Measurements from ENCODE around the gene NSFL1C.
"Not testable (repeated sequence)": the region's sequence is repeated elsewhere in the genome, so short reads cannot be mapped to it uniquely, and the experiment has no call there.

NSFL1C gene

DNA sequence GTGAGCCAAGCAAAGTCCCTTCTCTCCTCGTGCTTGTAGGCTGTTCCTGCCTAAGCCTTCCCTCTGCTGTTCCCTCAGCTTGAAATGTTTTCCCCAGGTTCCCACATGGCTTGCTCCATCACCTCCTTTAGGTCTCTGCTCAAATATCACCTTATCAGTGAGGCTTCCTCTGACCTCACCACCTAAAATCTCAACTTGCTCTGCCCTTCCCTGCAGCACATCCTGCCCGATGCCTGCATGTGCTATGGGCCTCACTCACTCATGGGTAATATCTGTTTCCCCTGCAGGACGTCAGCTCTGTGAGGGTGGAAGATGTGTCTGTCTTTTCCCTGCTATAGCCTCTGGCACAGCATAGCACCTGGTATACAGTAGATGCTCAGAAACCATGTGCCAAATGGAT is 43.9 kb downstream of the NSFL1C start:
- DNase-seq: no peak

DNA sequence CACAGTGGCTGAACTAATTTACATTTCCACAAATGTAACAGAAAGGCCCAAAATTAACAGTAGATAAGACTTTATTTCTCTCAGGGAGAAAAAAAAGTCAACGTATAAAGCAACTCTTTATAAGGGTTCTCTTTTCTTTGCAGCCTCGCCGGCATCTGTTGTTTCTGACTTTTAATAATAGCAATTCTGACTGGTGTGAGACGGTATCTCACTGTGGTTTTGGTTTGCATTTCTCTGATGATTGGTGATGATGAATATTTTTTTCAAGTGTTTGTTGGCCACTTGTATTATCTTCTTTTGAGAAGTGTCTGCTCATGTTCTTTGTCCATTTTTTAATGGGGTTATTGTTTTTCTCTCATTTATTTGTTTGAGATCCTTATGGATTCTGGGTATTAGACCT is 46.6 kb downstream of the NSFL1C start:
- no peak for DNase-seq

DNA sequence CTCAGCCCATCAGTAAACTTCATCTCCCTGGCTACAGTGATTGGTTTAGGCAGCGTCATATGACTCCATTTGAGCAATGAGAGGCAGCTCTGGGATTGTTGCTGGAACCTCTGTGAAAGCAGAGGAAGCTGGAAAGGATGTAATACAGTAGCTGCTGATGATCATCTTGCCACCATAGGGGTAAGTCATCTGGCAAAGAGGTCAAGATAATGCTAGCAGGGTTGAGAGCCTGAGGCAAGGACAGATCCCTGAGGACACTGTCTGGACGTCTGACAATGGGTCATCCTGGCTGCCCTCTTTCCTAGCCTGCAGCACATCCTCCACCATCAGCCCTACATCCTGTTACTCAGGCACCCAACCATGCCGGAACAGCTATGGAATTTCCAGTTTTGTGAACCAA is 48.3 kb downstream of the NSFL1C start:
- no peak for DNase-seq

DNA sequence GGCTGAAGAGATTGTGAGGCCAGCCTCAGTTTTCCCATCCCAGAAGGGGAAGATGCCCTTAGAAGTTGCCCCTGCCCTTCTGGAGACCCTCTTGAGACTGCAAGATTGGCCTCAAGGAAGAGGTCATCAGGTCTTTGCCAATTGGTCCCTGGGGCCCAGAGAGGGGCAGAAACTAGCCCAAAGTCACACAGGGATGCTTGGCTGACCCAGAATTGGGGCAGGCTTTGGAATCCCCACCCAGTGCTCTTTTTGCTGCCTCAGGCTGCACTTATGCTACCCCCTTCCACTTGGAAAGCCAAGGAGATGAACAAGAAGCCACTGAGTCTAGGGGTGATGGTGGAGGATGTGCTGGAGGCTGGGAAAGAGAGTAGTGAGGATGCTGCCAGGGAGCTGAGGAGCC is 48.9 kb downstream of the NSFL1C start:
- no peak for DNase-seq

DNA sequence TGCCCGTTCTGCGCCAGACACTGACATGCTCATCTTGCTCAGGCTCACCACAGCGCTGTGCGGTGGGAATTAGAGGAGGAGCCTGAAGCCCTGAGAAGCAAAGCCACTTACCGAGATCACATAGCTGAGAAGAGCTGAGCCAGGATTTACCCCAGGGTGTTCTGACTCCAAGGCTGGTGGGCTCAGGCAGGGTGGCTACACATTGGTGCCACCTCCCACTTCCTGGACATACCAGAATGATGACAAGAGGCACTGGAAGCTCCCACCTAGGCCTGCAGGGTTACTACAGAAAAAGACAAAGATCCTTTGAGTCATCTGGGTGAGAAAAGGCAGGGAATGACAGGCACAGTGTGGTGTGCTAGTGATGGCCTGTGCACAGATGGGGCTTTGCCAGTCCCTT is 49.4 kb downstream of the NSFL1C start:
- no peak for DNase-seq

DNA sequence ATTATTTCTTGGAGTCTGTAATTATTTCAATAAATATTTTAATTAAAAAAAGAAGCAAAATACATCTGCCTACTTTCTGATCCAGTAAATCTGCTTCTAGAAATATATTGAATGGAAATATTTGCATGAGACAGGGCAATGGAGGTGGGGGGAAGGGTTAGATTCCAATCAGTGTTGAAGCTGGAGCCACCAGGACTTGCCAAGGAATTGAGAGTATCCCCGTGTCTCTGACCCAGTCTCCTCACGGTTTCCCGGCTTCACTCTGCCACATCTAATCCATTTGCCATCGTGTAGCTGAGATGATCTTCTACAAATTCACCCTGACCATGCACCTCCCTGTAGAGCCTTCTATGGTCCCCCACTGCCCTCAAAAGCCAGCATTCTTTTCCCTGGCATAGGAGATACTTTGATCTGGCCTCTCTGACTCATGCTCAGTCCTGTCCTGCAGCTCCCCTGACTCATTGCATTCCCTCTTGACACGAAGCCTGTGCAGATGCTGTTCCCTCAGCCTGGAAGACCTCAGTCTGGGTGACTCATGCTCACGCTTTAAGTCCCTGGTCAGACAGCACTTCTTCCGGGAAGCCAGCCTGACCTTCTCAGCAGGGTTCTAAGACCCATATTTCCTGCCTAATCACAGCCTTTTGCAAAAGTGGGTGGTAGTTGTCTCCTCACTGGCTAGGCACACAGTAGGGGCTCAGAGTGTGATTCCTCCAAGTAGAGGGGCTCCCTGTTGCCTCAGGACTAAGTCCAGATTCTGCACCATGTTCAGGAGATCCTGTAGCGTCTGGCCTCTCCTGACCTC is 50.8 kb downstream of the NSFL1C start:
- no peak for DNase-seq

DNA sequence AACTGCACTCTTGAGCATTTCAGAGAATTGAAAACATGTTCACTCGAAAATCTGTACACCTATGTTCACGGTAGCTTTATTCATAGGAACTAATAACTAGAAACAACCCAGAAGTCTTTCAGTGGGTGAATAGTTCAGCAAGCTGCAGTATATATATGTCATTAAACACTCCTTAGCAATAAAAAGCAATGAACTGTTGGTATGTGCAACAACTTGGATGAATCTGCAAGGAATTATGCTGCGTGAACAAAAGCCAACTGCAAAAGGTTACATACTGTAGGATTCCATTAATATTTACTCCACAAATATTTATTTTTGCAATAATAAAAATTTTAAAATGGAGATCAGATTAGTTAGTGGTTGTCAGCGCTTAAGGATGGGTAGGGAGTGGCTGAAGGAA is 51.7 kb downstream of the NSFL1C start:
- no peak for DNase-seq

DNA sequence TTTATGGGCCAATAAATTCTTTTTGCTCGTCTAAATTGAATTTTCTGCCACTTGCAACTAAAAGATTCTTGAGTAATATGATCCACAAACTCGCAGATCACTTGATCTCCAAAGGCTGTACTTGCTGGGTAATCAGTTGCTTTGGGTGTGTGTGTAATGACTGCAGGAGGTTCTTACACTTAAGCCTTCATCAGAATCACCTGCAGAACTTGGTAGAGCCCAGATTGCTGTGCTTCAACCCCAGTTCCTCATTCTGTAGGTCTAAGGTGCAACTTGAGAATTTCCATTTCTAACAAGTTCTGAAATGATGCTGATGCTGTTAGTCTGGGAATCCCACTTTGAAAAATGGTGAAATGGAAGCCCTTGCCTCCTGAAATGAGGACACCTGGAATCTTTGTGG is 60.8 kb downstream of the NSFL1C start:
- DNase-seq: no peak

DNA sequence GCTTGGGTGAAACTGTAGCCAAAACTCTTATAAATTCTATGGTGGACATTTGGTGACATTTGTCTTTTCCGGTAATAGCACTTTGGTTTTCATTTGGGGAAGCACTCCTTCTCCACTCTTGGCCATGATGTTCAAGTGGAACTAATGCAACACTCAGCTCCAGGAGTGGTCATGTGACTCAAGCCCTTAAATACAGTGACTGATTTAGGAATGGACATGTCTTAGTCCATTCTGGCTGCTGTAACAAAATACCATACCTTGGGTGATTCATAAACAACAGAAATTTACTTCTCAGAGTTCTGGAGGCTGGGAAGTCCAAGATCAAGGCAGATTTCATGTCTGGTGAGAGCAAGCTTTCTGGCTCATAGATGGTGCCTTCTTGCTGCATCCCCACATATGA is 63.0 kb downstream of the NSFL1C start:
- no peak for DNase-seq

DNA sequence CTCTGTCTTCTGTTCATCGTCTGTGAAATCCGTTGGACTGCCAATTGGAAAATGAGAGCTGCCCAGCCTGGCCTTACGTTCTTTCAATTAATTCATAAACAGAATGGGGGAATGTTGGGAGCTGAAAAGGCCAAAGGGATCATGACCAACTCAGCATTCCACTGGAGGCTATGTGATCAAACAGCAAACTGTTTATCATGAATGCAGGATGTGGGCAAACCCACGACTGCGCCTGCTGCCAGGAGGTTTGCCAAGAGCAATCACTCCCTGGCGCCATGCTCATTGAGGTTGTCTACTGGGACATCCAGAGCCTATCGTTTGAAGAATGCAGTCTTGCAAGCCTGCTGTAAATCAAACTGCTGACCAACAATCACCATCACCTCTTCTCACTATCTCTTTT is 64.5 kb downstream of the NSFL1C start:
- no peak for DNase-seq

DNA sequence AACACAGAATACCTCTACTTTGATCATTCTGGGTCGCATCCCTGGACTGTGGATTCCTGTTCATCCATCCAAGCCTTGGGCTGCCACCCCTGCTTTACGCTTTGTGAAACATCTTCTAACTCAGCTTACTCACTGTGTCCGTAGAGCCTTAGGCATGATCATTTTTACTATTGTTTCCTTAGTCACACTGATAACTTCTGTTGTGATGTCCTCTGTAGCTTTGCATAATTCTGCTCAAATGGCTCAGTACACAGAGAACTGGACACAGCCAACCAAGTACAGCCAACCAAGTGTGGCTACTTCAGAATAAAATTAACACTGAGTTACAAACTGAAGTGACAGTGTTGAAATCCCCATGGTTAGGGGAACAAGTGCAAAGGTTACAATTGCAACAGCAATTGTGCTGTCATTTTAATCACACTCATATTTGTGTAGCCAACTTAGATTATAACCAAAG is 65.2 kb downstream of the NSFL1C start:
- DNase-seq: no peak

DNA sequence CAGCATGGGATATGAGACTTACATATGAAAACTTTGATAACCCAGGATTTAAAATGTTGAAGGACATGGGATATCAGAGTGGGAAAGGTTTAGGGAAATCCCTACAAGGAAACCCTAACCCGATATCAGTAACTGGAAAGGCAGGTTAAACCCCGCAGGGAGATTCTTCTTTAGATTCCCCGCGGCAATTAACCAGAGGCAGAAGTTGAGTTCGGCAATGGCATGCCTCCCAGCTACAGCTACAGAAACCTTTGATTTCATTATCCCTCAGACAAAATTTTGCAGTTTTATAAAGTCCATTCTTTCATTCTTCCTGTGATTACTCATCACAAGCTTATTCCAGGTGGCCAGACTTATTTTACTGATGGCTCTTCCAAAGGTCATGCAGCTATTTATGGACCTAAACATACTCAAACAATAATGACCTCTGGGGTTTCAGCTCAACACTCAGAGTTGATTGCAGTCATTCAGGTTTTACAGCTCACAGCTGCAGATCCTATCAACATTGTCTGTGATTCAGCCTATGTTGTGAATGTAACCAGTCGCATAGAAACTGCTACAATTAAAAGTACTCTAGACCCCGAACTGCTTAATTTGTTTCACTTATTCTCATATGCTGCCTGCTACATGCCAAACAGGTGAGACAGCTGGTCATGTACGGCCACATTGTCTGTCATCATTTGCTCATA is 66.8 kb downstream of the NSFL1C start:
- DNase-seq: not testable (repeated sequence)

DNA sequence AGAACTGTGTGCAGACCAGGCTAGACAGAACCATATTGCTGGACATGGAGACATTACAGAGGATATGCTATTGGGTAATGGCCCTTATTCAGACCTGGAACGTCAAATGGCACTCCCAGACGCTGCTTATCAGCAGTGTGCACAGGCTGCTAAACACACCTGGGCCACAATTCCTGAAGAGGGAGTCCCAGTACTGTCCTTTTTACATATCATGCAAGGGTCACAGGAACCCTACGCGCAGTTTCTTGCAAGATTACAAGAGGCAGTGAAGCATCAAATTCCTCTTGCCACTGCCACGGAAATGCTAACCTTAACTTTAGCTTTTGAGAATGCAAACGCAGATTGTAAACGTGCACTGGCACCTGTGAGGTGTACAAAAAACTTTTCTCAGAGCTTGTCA is 68.5 kb downstream of the NSFL1C start:
- DNase-seq: not testable (repeated sequence)

DNA sequence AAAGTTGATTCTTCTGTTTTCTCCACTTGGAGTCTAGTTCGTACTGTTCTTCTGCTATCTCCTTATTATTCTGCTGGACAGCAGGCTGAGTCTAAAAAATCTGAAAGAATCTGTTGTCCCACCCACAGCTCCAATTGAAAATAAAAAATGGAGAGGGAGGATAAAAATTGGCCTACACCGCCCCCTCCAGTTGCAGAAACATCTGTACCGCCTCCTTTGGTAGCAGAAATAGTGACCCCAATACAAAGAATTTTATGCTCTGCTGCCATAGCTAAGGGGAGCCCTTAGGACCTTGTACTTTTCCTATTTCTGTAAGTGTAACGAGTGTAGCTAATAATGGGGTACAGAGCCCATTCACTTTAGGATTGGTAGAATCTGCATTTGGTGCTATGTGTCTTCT is 68.9 kb downstream of the NSFL1C start:
- DNase-seq: no peak

DNA sequence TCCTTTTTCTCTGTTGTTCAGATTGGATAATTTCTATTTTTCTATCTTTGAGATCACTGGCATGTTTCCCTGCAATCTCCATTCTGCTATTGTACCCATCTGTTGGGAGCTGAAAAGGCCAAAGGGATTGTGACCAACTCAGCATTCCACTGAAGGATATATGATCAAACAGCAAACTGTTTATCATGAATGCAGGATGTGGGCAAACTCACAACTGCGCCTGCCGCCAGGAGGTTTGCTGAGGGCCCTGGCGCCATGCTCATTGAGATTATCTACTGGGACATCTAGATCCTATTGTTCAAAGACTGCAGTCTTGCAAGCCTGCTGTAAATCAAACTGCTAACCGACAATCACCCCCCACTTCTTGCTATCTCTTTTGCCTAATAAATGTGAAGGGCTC is 69.9 kb downstream of the NSFL1C start:
- DNase-seq: no peak

DNA sequence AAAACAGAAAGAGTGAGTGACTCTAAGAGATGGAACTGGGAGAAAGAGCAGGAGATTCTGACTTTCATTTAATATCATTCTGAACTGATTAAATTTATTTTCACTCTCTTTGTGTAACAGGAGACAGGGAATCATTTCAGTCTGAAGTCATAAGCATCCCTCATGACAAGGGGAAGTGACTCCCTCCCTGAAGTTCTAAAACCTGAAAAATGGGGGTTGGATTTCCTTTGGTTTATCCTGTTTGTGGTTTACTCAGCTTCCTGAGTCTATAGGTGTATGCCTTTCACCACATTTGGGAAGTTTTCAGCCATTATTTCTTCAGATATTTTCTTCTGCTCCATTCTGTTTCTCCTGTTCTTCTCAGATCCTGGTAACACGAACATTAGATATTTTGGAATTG is 70.4 kb downstream of the NSFL1C start:
- no peak for DNase-seq

DNA sequence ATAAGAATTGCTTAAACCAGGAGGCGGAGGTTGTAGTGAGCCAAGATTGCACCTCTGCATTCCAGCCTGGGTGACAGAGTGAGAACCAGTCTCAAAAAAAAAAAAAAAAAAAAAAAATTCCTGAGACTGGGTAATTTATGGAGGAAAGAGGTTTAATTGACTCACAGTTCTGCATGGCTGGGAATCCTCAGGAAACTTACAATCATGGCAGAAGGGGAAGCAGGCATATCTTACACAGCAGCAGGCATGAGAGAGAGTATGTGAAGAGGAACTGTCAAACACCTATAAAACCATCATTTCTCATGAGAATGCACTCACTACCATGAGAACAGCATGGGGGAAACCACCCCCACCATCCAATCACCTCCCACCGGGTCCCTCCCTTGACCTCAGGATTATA is 72.0 kb downstream of the NSFL1C start:
- no peak for DNase-seq

DNA sequence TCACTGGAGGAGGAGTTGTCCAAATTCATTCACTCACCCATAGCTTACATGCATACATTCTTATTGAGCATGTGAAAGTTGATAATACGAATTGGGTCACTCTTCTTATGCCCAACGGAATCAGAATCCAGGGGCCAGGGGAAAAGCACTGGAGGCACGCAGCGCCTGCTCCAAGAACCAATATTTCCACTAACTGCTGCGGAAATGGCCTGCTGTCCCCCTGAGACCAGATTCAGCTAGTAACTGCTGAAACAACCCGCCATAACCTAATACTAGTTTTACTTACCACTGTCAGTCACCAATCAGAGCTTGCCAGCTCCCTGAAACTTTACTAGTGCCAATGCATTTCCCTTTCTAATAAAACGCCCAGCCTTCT is 73.2 kb downstream of the NSFL1C start:
- DNase-seq: no peak

DNA sequence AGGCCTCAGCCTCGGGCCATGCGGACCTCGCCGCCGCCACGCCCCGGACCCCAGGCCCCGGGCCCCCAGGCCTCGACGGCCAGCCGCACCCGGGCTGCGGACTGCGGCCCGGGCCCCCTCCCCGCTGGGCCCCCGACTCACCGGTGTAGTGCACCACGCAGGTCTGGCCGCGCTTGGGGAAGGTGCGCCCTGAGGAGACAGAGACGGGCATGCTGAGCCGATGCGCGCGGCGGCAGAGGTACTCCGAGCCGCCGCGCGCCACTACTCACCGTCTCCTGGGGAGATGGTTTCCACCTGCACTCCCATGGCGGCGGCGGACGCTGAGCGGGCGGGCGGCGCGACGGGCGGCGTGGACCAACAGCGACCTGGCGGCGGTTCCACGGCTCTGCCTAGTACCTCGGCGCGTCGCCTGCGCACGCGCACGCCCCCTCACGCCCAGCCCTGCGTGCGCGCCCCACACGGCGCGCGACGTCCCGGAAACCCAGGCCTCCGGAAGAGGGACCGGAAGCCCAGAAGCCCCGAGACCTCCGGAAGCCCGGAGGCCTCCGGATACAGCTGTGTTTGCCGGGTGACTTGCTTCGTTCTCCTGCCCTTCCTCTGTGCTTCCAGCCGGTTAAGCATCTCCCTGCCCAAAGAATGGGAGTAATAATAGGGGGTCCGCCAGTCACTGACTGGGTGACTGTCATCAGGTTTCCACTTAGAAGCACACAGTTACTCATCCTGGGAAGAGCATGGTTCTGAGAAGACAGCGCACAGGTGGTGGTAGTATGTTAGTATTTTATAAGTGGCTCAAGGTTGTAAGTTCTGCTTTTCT is 73.7 kb downstream of the NSFL1C start, which contains the start of gene FKBP1A:
Gene FKBP1A, minus strand, starts transcription at position 362 of the 814 bp plus-strand sequence. Its CDS starts 56 bp downstream, at position 306.
- DNase-seq: peak; percentile 79

DNA sequence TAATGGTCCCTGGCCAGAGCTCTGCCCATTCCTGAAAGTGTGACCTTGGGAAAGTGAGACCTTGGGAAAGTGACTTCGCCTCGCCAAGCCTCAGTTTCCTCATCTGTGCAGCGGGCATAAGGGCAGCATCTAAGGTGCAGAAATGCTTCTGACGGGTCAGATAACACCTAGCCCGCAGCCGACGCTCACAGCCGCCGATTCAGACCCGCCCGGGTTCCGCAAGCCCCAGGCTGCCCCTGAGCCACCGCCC is 74.3 kb downstream of the NSFL1C start:
- no peak for DNase-seq
